NCI-H1417 (cell line): ENCODE measurements around the gene CREM.
"Not testable (repeated sequence)": the region's sequence is repeated elsewhere in the genome, so short reads cannot be mapped to it uniquely, and the experiment has no call there.

Experiments used
- DNase-seq, 3 experiments: peaks; one replicate each; lab custom pipeline; 2025; lab: John Stamatoyannopoulos, UW

CREM gene

GRCh38 chr10:35126530-35127288, at the start of gene CREM:
Gene CREM, plus strand, starts transcription at chr10:35126846. Its CDS starts 10,990 bp downstream, at chr10:35137836.
- DNase-seq = peak; percentile 90 to 96 (median 92)

GRCh38 chr10:35079265-35079664, 47.4 kb upstream of the CREM start:
- no peak for DNase-seq

DNA sequence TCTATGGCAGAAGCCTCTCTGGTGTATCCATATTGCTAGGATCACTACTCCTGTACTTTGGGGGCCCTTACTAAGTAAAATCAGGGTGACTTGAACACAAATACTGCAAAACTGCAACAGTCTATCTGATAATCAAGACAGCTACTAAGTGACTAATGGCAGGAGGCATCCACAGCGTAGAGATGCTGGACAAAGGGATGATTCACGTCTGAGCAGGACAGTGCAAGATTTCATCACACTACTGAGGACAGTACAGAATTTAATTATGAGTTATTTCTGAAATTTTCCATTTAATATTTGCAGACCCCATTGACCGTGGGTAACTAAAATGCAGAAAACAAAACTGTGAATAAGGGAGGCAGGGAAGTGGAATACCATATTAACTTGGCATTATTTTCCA, 46.9 kb upstream of the CREM start:
- no peak for DNase-seq

- not testable (repeated sequence) for DNase-seq
These were observed 46.4 kb upstream of the CREM start for GRCh38 chr10:35080261-35080660.

- no peak for DNase-seq
These were observed 43.4 kb upstream of the CREM start for GRCh38 chr10:35083242-35083641.

- peak in 2 of 3 experiments; percentile 1 to 31 for DNase-seq
These were observed 37.0 kb upstream of the CREM start for GRCh38 chr10:35089611-35090161.

DNA sequence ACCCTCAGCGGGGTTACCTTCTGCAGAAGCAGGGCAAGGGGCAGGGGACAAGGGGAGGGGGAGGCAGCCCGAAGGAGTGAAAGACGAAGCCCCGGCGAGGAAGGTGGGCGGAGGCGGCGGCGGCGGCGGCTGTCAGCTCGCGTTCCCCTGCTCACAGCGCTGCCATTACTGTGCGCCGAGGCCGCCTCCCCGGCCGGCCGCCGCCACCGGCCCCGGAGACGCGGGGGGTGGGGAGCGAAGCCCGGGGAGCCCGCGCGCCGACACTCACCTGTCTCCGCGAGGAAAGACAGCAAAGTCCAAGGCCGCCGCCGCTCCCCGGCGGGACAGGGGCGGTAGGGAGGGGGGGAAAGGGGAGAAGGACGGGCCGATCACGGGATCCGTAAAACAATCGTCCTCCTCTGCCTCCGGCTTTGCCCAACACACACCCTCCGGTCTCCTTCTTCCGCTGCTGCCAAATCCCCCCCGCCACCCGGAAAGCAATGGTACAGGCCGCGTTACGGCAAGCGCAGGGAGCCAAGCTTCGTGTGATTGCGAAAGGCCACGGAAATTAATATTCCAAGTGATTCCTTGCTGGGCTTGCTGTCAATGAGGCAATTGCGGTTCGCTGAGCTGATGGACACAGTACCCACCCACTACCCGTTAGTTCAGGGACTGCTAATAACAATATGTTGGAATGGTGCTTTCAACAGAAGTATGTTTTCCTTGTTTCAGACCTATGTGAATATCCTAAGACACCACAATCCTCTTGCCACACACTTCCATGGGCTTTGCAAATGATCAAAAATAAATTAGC, 36.3 kb upstream of the CREM start, which contains the start of gene CUL2:
TSS of gene CUL2 (minus strand) at position 180 of the 793 bp plus-strand sequence. CDS start 19,024 bp downstream, outside the sequence.
- DNase-seq = peak; percentile 77 to 93 (median 91)

DNA sequence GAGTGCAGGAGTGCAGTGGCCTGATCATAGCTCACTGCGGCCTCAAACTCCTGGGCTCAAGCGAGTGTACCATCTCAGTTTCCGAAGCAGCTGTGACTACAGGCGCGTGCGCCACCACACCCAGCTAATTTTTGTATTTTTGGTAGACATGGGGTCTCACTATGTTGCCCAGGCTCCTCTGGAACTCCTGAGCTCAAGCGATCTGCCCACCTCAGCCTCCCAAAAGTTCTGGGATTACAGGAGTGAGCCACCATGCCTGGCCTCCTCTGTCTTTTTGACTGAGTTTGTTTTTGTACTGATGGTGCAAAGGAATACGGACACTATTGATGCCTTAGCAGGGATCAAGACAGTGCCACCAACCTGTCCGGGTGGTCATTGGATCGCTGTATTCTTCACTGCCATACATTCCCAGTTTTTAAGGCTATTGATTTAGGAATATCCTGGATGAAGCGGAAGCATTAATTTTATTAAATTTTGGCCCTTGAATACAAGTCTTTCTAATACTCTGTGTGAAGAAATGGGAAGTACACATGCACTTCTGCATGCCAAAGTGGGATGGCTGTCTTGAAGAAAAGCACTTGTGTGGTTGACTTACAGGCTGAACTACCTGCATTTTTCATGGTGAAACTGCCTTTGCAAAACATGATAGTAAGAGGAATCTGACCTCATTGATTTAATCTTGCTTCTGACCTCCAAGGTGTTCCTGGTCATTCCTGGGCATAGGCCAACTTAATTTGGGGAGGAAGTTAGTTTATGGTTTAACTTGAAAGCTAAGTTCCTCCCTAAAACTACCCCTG, 34.5 kb upstream of the CREM start:
- DNase-seq = no peak

GRCh38 chr10:35092851-35093250, 33.8 kb upstream of the CREM start:
- no peak for DNase-seq

- no peak for DNase-seq
These were observed 30.3 kb upstream of the CREM start for GRCh38 chr10:35096312-35096711.

- no peak for DNase-seq
These were observed 29.1 kb upstream of the CREM start for GRCh38 chr10:35097510-35097909.

DNA sequence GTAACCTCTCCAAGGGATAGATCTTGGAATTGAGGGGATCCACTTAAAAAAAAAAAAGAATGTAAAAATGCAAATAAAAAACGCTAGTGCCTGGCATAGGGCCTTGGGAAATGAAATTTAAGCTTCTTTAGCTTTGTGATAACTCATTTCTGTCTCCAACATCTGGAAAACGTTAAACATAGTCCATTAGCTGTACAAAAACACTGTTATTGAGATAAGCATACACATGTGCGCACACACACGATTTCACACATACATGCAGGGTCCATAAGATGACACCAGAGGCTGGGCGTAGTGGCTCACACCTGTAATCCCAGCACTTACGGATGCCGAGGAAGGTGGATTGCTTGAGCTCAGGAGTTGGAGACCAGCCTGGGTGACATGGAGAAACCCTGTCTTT, 22.8 kb upstream of the CREM start:
- no peak for DNase-seq

DNA sequence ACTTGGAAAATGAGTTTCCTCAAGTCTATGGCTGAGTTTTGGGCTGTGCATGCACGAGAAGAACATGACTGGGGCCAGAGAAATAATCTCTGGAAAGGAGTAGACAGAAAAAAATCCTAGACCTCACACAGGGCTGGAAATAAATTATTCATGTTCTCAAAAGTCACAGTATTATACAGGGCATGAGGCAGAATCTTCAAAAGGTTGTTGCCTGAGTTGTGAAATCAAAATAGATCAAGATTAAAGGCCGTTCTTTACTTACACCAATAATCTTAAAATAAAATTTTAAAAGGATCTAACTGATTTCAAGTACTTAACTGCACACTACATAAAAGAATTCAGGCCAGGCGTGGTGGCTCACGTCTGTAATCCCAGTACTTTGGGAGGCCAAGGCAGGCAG, 14.1 kb upstream of the CREM start:
- no peak for DNase-seq

DNA sequence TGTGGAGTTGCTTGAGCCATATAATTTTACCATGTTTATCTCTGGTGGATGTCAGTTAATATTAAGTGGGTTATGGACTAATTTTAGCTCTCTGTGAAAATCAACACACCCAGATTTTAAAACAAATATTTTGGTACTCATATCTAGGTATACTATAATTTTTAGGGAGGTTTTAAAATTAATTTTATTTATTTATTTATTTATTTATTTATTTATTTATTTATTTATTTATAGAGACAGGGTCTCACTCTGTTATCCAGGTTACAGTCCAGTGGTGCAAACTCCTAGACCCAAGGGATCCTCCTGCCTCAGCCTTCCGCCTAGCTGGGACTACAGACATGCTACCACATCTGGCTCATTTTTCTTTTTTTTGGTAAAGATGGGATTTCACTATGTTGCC, 7.3 kb upstream of the CREM start:
- DNase-seq = no peak

DNA sequence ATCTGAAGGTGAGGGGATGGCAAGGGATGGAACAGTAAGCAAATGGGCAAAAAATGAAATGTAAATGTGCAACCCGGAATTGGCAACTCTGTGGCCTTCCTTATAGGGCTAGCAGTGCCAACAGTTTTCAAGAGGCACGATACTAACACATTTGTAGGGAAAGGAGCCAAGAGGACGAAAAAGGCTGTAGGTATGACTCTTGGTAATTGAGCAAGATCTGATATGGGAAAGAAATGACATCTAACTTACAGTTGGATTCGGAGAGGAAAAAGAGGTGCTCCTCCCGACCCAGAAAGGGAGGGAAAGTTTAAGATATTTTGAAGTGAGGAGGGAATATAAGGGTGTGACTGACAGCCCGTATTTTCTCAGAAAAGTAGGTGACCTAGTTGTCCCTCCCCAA, 2.1 kb upstream of the CREM start:
- no peak for DNase-seq

GRCh38 chr10:35126062-35126529, 550 bp upstream of the CREM start:
- DNase-seq = no peak

GRCh38 chr10:35127289-35127891, 744 bp downstream of the CREM start:
- DNase-seq = peak in 1 of 3 experiments; percentile 64

DNA sequence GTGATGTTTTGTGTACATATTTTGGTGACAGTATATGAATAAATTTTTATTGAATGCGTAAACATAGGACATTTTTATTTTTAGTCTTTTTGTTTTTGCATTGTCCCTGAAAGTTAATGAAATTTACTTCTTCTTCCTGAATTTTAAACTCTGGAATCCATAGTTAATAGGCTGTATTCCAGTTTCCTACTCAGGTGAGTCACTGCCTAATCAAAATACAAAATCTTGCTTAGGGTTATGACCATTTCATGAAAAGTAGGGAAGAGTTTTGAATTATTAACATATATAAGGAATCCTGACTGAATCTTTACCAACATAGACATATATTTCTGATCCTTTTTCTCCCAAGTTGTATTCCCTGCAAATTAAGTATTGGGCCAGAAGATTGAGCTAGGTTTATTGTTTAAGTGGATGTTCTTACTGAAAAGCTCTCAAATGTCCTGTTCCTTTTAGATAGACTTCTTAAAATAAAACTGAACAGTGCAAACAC, 2.6 kb downstream of the CREM start:
- DNase-seq = no peak

GRCh38 chr10:35130663-35131062, 4.0 kb downstream of the CREM start:
- no peak for DNase-seq

- no peak for DNase-seq
These were observed 6.1 kb downstream of the CREM start for GRCh38 chr10:35132727-35133126.

DNA sequence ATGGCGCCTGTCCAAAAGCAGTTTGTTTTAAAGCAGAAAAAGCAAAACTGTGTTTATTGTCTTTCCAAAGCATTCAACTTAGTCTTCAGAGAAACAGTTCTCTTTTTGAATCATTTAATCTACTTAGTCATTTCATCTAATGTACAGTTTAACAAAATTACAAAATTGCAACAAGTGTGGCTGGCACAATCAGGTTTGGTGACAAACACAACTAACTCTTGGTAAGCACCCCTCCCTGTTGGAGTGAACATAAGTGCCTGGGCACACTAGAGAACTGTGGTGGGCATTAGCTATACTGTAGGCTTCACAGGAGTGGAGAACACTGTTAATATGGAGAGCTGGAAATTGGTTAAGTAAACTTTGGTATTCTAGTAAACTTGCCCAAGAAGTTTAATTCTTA, 6.9 kb downstream of the CREM start:
- DNase-seq = no peak
